Calu3 (cell line): Measurements from ENCODE around the gene KIRREL1. TPM values are rescaled to one million over a fixed set of nuclear protein-coding genes. Genes with fewer than 3 reads are reported as not detected.

ENCODE experiments used
- BruUV-seq: library from RNA; stranded (reverse); fragments of 400-500 nt; replicated peaks from 2 replicates; lab custom pipeline; 2021; lab: Mats Ljungman, UMichigan
- CTCF ChIA-PET: fragments of 300-600 bp; sonication (Branson Sonifier 250); formaldehyde crosslinking; loops from one replicate; lab custom pipeline; 2022; ENCODE audit warnings: antibody characterized with exemption; lab: Charles Lee
- DNase-seq: peaks from one replicate; pipeline ENCODE4 v3.0.0; 2022
- H3K27ac Mint-ChIP-seq: one replicate; pipeline ENCODE4 v1.8.0; 2022; ENCODE audit warnings: mixed read lengths; ENCODE audit not compliant: unreplicated experiment
- H3K27me3 Mint-ChIP-seq: one replicate; pipeline ENCODE4 v1.8.0; 2022; ENCODE audit warnings: mixed read lengths; ENCODE audit not compliant: unreplicated experiment
- H3K36me3 Mint-ChIP-seq: one replicate; pipeline ENCODE4 v1.8.0; 2022; ENCODE audit warnings: mild to moderate bottlenecking, moderate library complexity, mixed read lengths; ENCODE audit not compliant: insufficient read depth, unreplicated experiment
- H3K4me1 Mint-ChIP-seq: one replicate; pipeline ENCODE4 v1.8.0; 2022; ENCODE audit warnings: mild to moderate bottlenecking, low read depth, mixed read lengths; ENCODE audit not compliant: unreplicated experiment
- H3K4me3 Mint-ChIP-seq: one replicate; pipeline ENCODE4 v1.8.0; 2022; ENCODE audit warnings: mild to moderate bottlenecking, low read depth, moderate library complexity, mixed read lengths; ENCODE audit not compliant: unreplicated experiment
- H3K9me3 Mint-ChIP-seq: one replicate; pipeline ENCODE4 v1.8.0; 2022; ENCODE audit warnings: low read depth, mixed read lengths; ENCODE audit not compliant: unreplicated experiment
- intact Hi-C: fragments of 100-400 bp; cut with micrococcal nuclease; formaldehyde crosslinking; loops from one replicate; pipeline ENCODE4 v1.10.0; 2022; ENCODE audit not compliant: unreplicated experiment
- total RNA-seq: library from RNA; stranded (reverse); gene quantifications from 2 replicates; pipeline ENCODE4 v1.2.3, GENCODE V29; 2022
- TF ChIP-seq, protein P1 (sequence below): fragments of 200-600 bp; IDR thresholded peaks from one replicate; pipeline ENCODE4 v1.8.0; 2022; ENCODE audit warnings: antibody characterized with exemption; ENCODE audit not compliant: unreplicated experiment

The KIRREL1 gene
- total RNA-seq, 1 experiment from 2014 or later: 31.4 TPM

- H3K27ac Mint-ChIP-seq: no peak overlapping the region
- DNase-seq: no peak
- no peak overlapping the region for H3K4me3 Mint-ChIP-seq
- BruUV-seq: no TSS peak
- H3K27me3 Mint-ChIP-seq: no peaks in the 10 kb centered on the region
- intact Hi-C loops: no loop called here
- no peaks in the 10 kb centered on the region for H3K9me3 Mint-ChIP-seq
- H3K36me3 Mint-ChIP-seq: no peaks in the 10 kb centered on the region
- CTCF ChIA-PET: interaction anchor here (0.6 kb wide), 1 partner anchor 892 kb away, joined by 4 read pairs; no protein-coding TSS in a partner anchor
- TF ChIP-seq, protein P1, sequence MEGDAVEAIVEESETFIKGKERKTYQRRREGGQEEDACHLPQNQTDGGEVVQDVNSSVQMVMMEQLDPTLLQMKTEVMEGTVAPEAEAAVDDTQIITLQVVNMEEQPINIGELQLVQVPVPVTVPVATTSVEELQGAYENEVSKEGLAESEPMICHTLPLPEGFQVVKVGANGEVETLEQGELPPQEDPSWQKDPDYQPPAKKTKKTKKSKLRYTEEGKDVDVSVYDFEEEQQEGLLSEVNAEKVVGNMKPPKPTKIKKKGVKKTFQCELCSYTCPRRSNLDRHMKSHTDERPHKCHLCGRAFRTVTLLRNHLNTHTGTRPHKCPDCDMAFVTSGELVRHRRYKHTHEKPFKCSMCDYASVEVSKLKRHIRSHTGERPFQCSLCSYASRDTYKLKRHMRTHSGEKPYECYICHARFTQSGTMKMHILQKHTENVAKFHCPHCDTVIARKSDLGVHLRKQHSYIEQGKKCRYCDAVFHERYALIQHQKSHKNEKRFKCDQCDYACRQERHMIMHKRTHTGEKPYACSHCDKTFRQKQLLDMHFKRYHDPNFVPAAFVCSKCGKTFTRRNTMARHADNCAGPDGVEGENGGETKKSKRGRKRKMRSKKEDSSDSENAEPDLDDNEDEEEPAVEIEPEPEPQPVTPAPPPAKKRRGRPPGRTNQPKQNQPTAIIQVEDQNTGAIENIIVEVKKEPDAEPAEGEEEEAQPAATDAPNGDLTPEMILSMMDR: no peak
- no peaks in the 10 kb centered on the region for H3K4me1 Mint-ChIP-seq
These were observed 53.5 kb downstream of the KIRREL1 start for GRCh38 chr1:158046715-158047510.

DNA sequence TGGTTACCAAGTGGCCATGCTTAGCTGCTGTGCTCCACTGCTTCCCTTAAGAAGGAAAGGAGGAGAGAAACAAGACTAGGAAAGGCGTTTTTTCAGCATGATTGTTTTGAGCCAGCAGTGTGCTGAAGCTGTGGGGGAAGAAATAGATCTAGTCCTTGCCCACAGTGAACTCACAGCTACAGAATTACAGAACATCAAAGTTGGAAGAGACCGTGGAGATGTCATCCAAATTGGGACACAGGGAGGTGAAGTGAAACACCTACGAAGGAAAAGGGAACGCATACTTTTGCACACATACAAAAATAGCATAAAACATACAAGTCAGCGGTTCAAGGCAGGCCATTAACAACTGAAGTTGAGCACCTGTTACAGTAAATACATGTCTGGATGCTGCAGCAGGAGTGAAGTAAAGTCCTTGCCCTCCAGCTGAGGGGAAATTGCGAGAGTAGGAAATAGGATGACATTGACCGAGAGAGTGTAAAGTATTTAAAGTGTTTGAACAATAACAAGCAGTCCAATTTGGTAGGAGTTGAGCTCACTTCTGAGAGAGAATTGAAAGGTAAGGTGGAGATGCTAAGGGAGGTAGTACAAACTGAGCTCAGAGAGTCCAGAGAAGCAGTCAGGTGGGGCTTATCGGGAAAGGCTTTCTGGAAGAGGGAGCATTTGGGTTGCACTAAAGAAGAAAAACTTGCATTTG is 55.1 kb downstream of the KIRREL1 start:
- intact Hi-C loops: no loop called here
- CTCF ChIA-PET: no interaction called here
- no peaks in the 10 kb centered on the region for H3K27me3 Mint-ChIP-seq
- TF ChIP-seq, protein P1: no peak
- no peak overlapping the region for H3K27ac Mint-ChIP-seq
- H3K9me3 Mint-ChIP-seq: no peaks in the 10 kb centered on the region
- H3K4me1 Mint-ChIP-seq: no peaks in the 10 kb centered on the region
- DNase-seq: no peak
- BruUV-seq: no TSS peak
- H3K36me3 Mint-ChIP-seq: no peaks in the 10 kb centered on the region
- H3K4me3 Mint-ChIP-seq: no peak overlapping the region

DNA sequence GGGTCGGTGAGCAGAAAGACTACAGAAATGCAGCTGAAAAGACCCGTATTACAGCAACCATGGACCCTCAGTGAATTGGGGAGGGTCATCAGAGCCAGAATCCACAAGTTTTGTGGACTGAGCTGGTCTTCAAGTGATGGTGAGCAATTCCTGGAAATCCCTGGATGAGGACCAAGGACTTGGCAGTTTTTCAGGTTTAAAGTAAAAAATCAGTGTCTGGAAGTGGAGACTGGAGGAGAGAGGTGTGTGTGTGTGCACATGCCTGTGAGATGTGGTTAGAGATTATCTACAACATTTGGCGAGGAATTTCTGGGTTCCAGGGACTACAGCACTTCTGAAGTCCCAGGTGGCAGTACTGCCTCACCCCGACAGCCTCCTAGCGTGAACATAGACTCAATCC is 56.4 kb downstream of the KIRREL1 start:
- H3K9me3 Mint-ChIP-seq: no peaks in the 10 kb centered on the region
- H3K4me3 Mint-ChIP-seq: no peak overlapping the region
- no peak for DNase-seq
- BruUV-seq: no TSS peak
- no peak overlapping the region for H3K27ac Mint-ChIP-seq
- no peaks in the 10 kb centered on the region for H3K4me1 Mint-ChIP-seq
- TF ChIP-seq, protein P1: no peak
- CTCF ChIA-PET: no interaction called here
- no peaks in the 10 kb centered on the region for H3K27me3 Mint-ChIP-seq
- intact Hi-C loops: no loop called here
- H3K36me3 Mint-ChIP-seq: no peaks in the 10 kb centered on the region

GRCh38 chr1:158053276-158053675 is 59.8 kb downstream of the KIRREL1 start:
- Mint-ChIP-seq H3K4me1 (no peaks in the 10 kb centered on the region), H3K36me3 (no peaks in the 10 kb centered on the region), H3K27me3 (no peaks in the 10 kb centered on the region), H3K27ac (no peak overlapping the region), H3K4me3 (no peak overlapping the region), H3K9me3 (no peaks in the 10 kb centered on the region)
- CTCF ChIA-PET: interaction anchor here (0.5 to 1.0 kb wide), 2 partner anchors 12 to 61 kb away, joined by 4 read pairs; no protein-coding TSS in a partner anchor
- TF ChIP-seq, protein P1: no peak
- intact Hi-C loops: no loop called here
- no peak for DNase-seq
- BruUV-seq: no TSS peak
